Mesodermal cell (in vitro differentiated cells): ENCODE measurements around the gene CDH22.

Experiments used
- H3K27ac ChIP-seq: 2 replicates; pipeline ENCODE4 v1.7.0; 2013; ENCODE audit warnings: mild to moderate bottlenecking, low read depth, low read length, moderate library complexity; ENCODE audit not compliant: severe bottlenecking
- H3K36me3 ChIP-seq: 2 replicates; pipeline ENCODE4 v1.7.1; 2013; ENCODE audit warnings: mild to moderate bottlenecking, low read length, moderate library complexity; ENCODE audit not compliant: control insufficient read depth, insufficient read depth
- H3K4me1 ChIP-seq: one replicate; pipeline ENCODE4 v1.7.1; 2013; ENCODE audit warnings: mild to moderate bottlenecking, low read length; ENCODE audit not compliant: insufficient read depth, control insufficient read depth, poor library complexity, severe bottlenecking
- H3K4me3 ChIP-seq: 2 replicates; pipeline ENCODE4 v1.7.0; 2013; ENCODE audit warnings: low read length, control low read depth, mild to moderate bottlenecking; ENCODE audit not compliant: insufficient read depth, poor library complexity, severe bottlenecking; ENCODE audit errors: extremely low read depth
- H3K9me3 ChIP-seq: 2 replicates; pipeline ENCODE4 v1.7.1; 2013; ENCODE audit warnings: mild to moderate bottlenecking, low read length, moderate library complexity; ENCODE audit not compliant: control insufficient read depth
- WGBS, 2 experiments: methylation state at CpG; one replicate each; pipeline ENCODE4 v1.1.5; 2013; ENCODE audit warnings: missing lambda C conversion rate in 2 of 2; ENCODE audit not compliant: insufficient coverage in 2 of 2; 5-methylcytosine and 5-hydroxymethylcytosine counted together

CDH22 gene

GRCh38 chr20:46330831-46331371 lies 22.6 kb upstream of the CDH22 start:
- no peak overlapping the region for H3K27ac ChIP-seq
- H3K36me3 ChIP-seq, result no peaks in the 10 kb centered on the region
- peaks cover 4% of the 10 kb centered on the region for H3K4me1 ChIP-seq
- no peak overlapping the region for H3K4me3 ChIP-seq
- no peaks in the 10 kb centered on the region for H3K9me3 ChIP-seq
- WGBS, 2 experiments, result 89 to 90% methylated on average over 13 of the region's 13 CpGs

GRCh38 chr20:46330072-46330763 lies 21.9 kb upstream of the CDH22 start:
- Histone ChIP-seq H3K4me3 (no peak overlapping the region), H3K9me3 (no peaks in the 10 kb centered on the region), H3K27ac (no peak overlapping the region), H3K4me1 (peaks cover 4% of the 10 kb centered on the region), H3K36me3 (no peaks in the 10 kb centered on the region)
- WGBS, 2 experiments, result 87 to 95% methylated on average over 9 to 10 of the region's 13 CpGs

- WGBS, 2 experiments, result 85% methylated on average over 12 to 15 of the region's 16 CpGs
- Histone ChIP-seq H3K4me3 (no peak overlapping the region), H3K9me3 (no peaks in the 10 kb centered on the region), H3K27ac (no peak overlapping the region), H3K4me1 (no peaks in the 10 kb centered on the region), H3K36me3 (no peaks in the 10 kb centered on the region)
Measured at GRCh38 chr20:46328200-46328882, 20.0 kb upstream of the CDH22 start.

GRCh38 chr20:46327557-46327956 lies 19.3 kb upstream of the CDH22 start:
- no peaks in the 10 kb centered on the region for H3K36me3 ChIP-seq
- no peak overlapping the region for H3K4me3 ChIP-seq
- no peaks in the 10 kb centered on the region for H3K9me3 ChIP-seq
- H3K4me1 ChIP-seq, result no peaks in the 10 kb centered on the region
- WGBS, 2 experiments, result 90 to 97% methylated on average over 3 of the region's 6 CpGs
- no peak overlapping the region for H3K27ac ChIP-seq

GRCh38 chr20:46325789-46326188 lies 17.5 kb upstream of the CDH22 start:
- no CpG with 5 or more reads among the region's 1 CpG for WGBS, 2 experiments
- H3K27ac ChIP-seq, result no peak overlapping the region
- H3K36me3 ChIP-seq, result no peaks in the 10 kb centered on the region
- no peaks in the 10 kb centered on the region for H3K9me3 ChIP-seq
- H3K4me3 ChIP-seq, result no peak overlapping the region
- no peaks in the 10 kb centered on the region for H3K4me1 ChIP-seq

- no peaks in the 10 kb centered on the region for H3K4me1 ChIP-seq
- H3K4me3 ChIP-seq, result no peak overlapping the region
- no peaks in the 10 kb centered on the region for H3K36me3 ChIP-seq
- H3K27ac ChIP-seq, result no peak overlapping the region
- no peaks in the 10 kb centered on the region for H3K9me3 ChIP-seq
- 79 to 83% methylated on average over 4 to 5 of the region's 6 CpGs for WGBS, 2 experiments
Measured at GRCh38 chr20:46324960-46325703, 16.8 kb upstream of the CDH22 start.

- Histone ChIP-seq H3K4me3 (no peak overlapping the region), H3K9me3 (no peaks in the 10 kb centered on the region), H3K36me3 (no peaks in the 10 kb centered on the region), H3K27ac (no peak overlapping the region), H3K4me1 (no peaks in the 10 kb centered on the region)
- WGBS, 2 experiments, result 94% methylated on average over 2 of the region's 7 CpGs; no CpG with 5 or more reads in 1 of the 2 experiments
Measured at GRCh38 chr20:46324379-46324778, 16.1 kb upstream of the CDH22 start.

- 78 to 81% methylated on average over 10 of the region's 10 CpGs for WGBS, 2 experiments
- Histone ChIP-seq H3K36me3 (no peaks in the 10 kb centered on the region), H3K4me1 (no peaks in the 10 kb centered on the region), H3K9me3 (no peaks in the 10 kb centered on the region), H3K27ac (no peak overlapping the region), H3K4me3 (no peak overlapping the region)
Measured at GRCh38 chr20:46323557-46323956, 15.3 kb upstream of the CDH22 start.

GRCh38 chr20:46322641-46323040 lies 14.3 kb upstream of the CDH22 start:
- H3K9me3 ChIP-seq, result no peaks in the 10 kb centered on the region
- whole genome bisulfite sequencing, 2 experiments, result 79 to 100% methylated on average over 1 to 4 of the region's 8 CpGs
- H3K27ac ChIP-seq, result no peak overlapping the region
- no peaks in the 10 kb centered on the region for H3K36me3 ChIP-seq
- H3K4me1 ChIP-seq, result no peaks in the 10 kb centered on the region
- no peak overlapping the region for H3K4me3 ChIP-seq

GRCh38 chr20:46317685-46318177 lies 9.4 kb upstream of the CDH22 start:
- Histone ChIP-seq H3K27ac (no peak overlapping the region), H3K4me1 (no peaks in the 10 kb centered on the region), H3K36me3 (no peaks in the 10 kb centered on the region), H3K9me3 (no peaks in the 10 kb centered on the region), H3K4me3 (no peak overlapping the region)
- WGBS, 2 experiments, result 86 to 90% methylated on average over 5 of the region's 7 CpGs
